ENCODE data around the gene HNRNPK. TPM values are rescaled to one million over a fixed set of nuclear protein-coding genes. Genes with fewer than 3 reads are reported as not detected.

Gene HNRNPK
- total and polyA plus RNA-seq, 2 of the 13 experiments (the other 11 are each of a cell fraction or from before 2014, with no cell fraction given): 321 to 712 TPM

- no peak for TF ChIP-seq ZBTB38 (CRISPR knock-in tag; IDR thresholded peaks at IDR 0.05)
- TF ChIP-seq NFAT5 (CRISPR knock-in tag; IDR thresholded peaks at IDR 0.05): 0 out of 2 replicates have a peak, but pooled peaks have one; percentile 30
- 0 out of 2 replicates have a peak, but pooled peaks have one; percentile 17 for TF ChIP-seq GATAD2A (CRISPR knock-in tag; IDR thresholded peaks at IDR 0.05)
- TF ChIP-seq PHF5A (CRISPR knock-in tag; IDR thresholded peaks at IDR 0.05; ENCODE audit: low read depth, unreplicated experiment): peak; percentile 12
- TF ChIP-seq ZNF264 (CRISPR knock-in tag; IDR thresholded peaks at IDR 0.05): peak; percentile 35; the same call in 1 of the 2 replicates
- TF ChIP-seq RNF2 (conservative IDR thresholded peaks at IDR 0.05; ENCODE audit: low read depth): 0 out of 2 replicates have a peak, but pooled peaks have one; percentile 15
- peak; percentile 45; the same call in 1 of the 2 replicates for TF ChIP-seq ZFP1 (CRISPR knock-in tag; IDR thresholded peaks at IDR 0.05)
- TF ChIP-seq ASH2L (IDR thresholded peaks at IDR 0.05; ENCODE audit: insufficient read length, low read depth, low read length): peak; percentile 65
- TF ChIP-seq SMYD3 (CRISPR knock-in tag; IDR thresholded peaks at IDR 0.05): peak; percentile 10; the same call in 1 of the 2 replicates
- peak; percentile 52 for TF ChIP-seq DR1 (CRISPR knock-in tag; IDR thresholded peaks at IDR 0.05)
- 0 out of 2 replicates have a peak, but pooled peaks have one; percentile 16 for TF ChIP-seq FOXK1 (CRISPR knock-in tag; IDR thresholded peaks at IDR 0.05; ENCODE audit: borderline replicate concordance, low read depth)
- peak; percentile 67; the same call in 1 of the 2 replicates for TF ChIP-seq ZFP91 (CRISPR knock-in tag; IDR thresholded peaks at IDR 0.05; ENCODE audit: borderline replicate concordance)
- TF ChIP-seq ZSCAN5A (CRISPR knock-in tag; IDR thresholded peaks at IDR 0.05; ENCODE audit: borderline replicate concordance): peak; percentile 28; the same call in 1 of the 2 replicates
- TF ChIP-seq ZNF235 (CRISPR knock-in tag; IDR thresholded peaks at IDR 0.05; ENCODE audit: borderline replicate concordance): 0 out of 2 replicates have a peak, but pooled peaks have one; percentile 72
- TF ChIP-seq SRF (IDR thresholded peaks at IDR 0.05; ENCODE audit: low read depth, low read length): no peak
- TF ChIP-seq TFDP2 (CRISPR knock-in tag; IDR thresholded peaks at IDR 0.05): peak; percentile 97
- TF ChIP-seq TEAD2 (CRISPR knock-in tag; IDR thresholded peaks at IDR 0.05): 0 out of 2 replicates have a peak, but pooled peaks have one; percentile 7
- TF ChIP-seq HDAC6 (IDR thresholded peaks at IDR 0.05; ENCODE audit: low read depth, low read length): no peak
Measured at GRCh38 chr9:83980395-83981125, 545 bp upstream of the HNRNPK start, which contains the start of gene RMI1 (continued).

All from HepG2 (cell line).